OCI-LY7 (cell line): ENCODE data around the gene PTCD1. TPM values are rescaled to one million over a fixed set of nuclear protein-coding genes. Genes with fewer than 3 reads are reported as not detected.

ENCODE experiments used
- BruUV-seq: library from RNA; stranded (reverse); fragments of 400-500 nt; replicated peaks from 2 replicates; lab custom pipeline; 2021; lab: Mats Ljungman, UMichigan
- CTCF ChIA-PET: fragments of 300-600 bp; sonication (Branson Sonifier 250); formaldehyde crosslinking; loops from one replicate; lab custom pipeline; 2022; ENCODE audit warnings: antibody characterized with exemption; ENCODE audit not compliant: unreplicated experiment; lab: Charles Lee
- POLR2A ChIA-PET: fragments of 300-600 bp; sonication (Branson Sonifier 250); formaldehyde crosslinking; loops from one replicate; lab custom pipeline; 2022; ENCODE audit warnings: antibody characterized with exemption; lab: Charles Lee
- DNase-seq: peaks from one replicate; pipeline ENCODE4 v3.0.0-alpha.2; 2015; ENCODE audit warnings: low spot score
- H2AFZ ChIP-seq: fragments of 200-600 bp; sonication (generic), shearing (Covaris generic); 2 replicates; pipeline ENCODE4 v1.6.1; 2014; ENCODE audit warnings: mild to moderate bottlenecking, antibody characterized with exemption, low read length, moderate library complexity
- H3K27ac ChIP-seq: fragments of 200-600 bp; sonication (generic); 2 replicates; pipeline ENCODE4 v1.5.1; 2014; ENCODE audit warnings: mixed run types, low read depth, mild to moderate bottlenecking, moderate library complexity, low read length, inconsistent platforms; ENCODE audit not compliant: poor library complexity, severe bottlenecking
- H3K36me3 ChIP-seq: fragments of 200-600 bp; sonication (generic); 2 replicates; pipeline ENCODE4 v1.6.1; 2014; ENCODE audit warnings: mild to moderate bottlenecking, antibody characterized with exemption, low read length, moderate library complexity, mixed read lengths; ENCODE audit not compliant: insufficient read depth
- H3K4me1 ChIP-seq: fragments of 200-600 bp; sonication (generic); 2 replicates; pipeline ENCODE4 v1.5.1; 2014; ENCODE audit warnings: mild to moderate bottlenecking, low read length; ENCODE audit not compliant: insufficient read depth, poor library complexity, severe bottlenecking
- H3K4me2 ChIP-seq: fragments of 200-600 bp; sonication (generic); 2 replicates; pipeline ENCODE4 v1.6.1; 2014; ENCODE audit warnings: mild to moderate bottlenecking, low read length
- H3K4me3 ChIP-seq: fragments of 200-600 bp; sonication (generic); 2 replicates; pipeline ENCODE4 v1.5.1; 2014; ENCODE audit warnings: mild to moderate bottlenecking, low read depth, low read length; ENCODE audit not compliant: poor library complexity, severe bottlenecking
- H3K79me2 ChIP-seq: fragments of 200-600 bp; sonication (generic); 2 replicates; pipeline ENCODE4 v1.6.1; 2016; ENCODE audit warnings: low read depth, mild to moderate bottlenecking, low read length, moderate library complexity, mixed read lengths; ENCODE audit not compliant: insufficient read depth
- H3K9me2 ChIP-seq: fragments of 200-600 bp; sonication (generic); 2 replicates; pipeline ENCODE4 v1.6.1; 2016; ENCODE audit warnings: mild to moderate bottlenecking, low read length, mixed read lengths; ENCODE audit not compliant: insufficient read depth
- H3K9me3 ChIP-seq: fragments of 200-600 bp; sonication (generic); 2 replicates; pipeline ENCODE4 v1.6.1; 2014; ENCODE audit warnings: mild to moderate bottlenecking, mixed run types, low read length, mixed read lengths
- H4K20me1 ChIP-seq: fragments of 200-600 bp; sonication (generic); 2 replicates; pipeline ENCODE4 v1.6.1; 2014; ENCODE audit warnings: mild to moderate bottlenecking, antibody characterized with exemption, low read length, moderate library complexity, mixed read lengths; ENCODE audit not compliant: insufficient read depth
- EZH2phosphoT487 ChIP-seq: fragments of 200-600 bp; sonication (generic); IDR thresholded peaks from 2 replicates; pipeline ENCODE4 v1.6.1; 2018; ENCODE audit warnings: low read depth, borderline replicate concordance, mild to moderate bottlenecking, mixed run types, antibody characterized with exemption, low read length, moderate library complexity, mixed read lengths
- intact Hi-C: fragments of 100-400 bp; cut with micrococcal nuclease; formaldehyde crosslinking; loops from one replicate; pipeline ENCODE4 v1.10.0; 2022; ENCODE audit not compliant: unreplicated experiment
- total RNA-seq, 2 experiments: library from RNA; depleted of rRNA in 1 of 2; stranded (reverse); fragments of >200 nt in 1 of 2; shearing (Covaris generic) in 1 of 2; gene quantifications; 2 replicates each; pipeline ENCODE4 v1.2.3, GENCODE V29; 2014 to 2022
- TF ChIP-seq, protein P1 (sequence below): fragments of 200-600 bp; sonication (generic); conservative IDR thresholded peaks from 2 replicates; pipeline ENCODE4 v1.5.1; 2014; ENCODE audit warnings: mild to moderate bottlenecking, antibody characterized with exemption, low read length, moderate library complexity, mixed read lengths

The PTCD1 gene
- total RNA-seq, 2 experiments from 2014 or later: 11.0 to 11.3 TPM

DNA sequence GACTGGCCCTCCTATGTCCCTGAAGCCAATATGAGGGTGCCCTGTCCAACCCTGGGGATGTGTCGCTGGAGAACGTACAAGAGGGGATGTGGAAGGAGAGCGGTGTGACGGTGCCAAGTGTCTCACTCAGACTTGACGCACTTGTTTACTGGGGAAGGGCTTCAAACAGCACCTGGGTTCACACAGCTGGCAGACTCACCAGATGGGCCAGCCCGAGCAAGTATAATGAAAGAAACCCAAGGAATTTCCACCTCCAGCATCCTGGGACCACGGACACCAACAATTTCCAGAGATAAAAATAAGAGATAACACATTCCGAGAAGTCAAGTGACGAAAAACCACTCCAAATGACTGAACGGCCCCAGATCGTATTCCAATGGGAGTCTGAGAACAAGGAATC, 22.1 kb upstream of the PTCD1 start:
- peaks cover 69% of the 10 kb centered on the region for H3K79me2 ChIP-seq
- intact Hi-C loops: no loop called here
- H3K36me3 ChIP-seq: peaks cover 84% of the 10 kb centered on the region
- CTCF ChIA-PET: no interaction called here
- POLR2A ChIA-PET: no interaction called here
- BruUV-seq: no TSS peak
- DNase-seq: no peak
- H3K9me3 ChIP-seq: 0 out of 2 replicates have a peak, but pooled peaks cover 4% of the 10 kb centered on the region
- no peak overlapping the region for H2AFZ ChIP-seq
- no peaks in the 10 kb centered on the region for H3K9me2 ChIP-seq
- H3K4me3 ChIP-seq: no peak overlapping the region
- peaks cover 18% of the 10 kb centered on the region for H3K4me1 ChIP-seq
- TF ChIP-seq EZH2phosphoT487: no peak
- TF ChIP-seq, protein P1, sequence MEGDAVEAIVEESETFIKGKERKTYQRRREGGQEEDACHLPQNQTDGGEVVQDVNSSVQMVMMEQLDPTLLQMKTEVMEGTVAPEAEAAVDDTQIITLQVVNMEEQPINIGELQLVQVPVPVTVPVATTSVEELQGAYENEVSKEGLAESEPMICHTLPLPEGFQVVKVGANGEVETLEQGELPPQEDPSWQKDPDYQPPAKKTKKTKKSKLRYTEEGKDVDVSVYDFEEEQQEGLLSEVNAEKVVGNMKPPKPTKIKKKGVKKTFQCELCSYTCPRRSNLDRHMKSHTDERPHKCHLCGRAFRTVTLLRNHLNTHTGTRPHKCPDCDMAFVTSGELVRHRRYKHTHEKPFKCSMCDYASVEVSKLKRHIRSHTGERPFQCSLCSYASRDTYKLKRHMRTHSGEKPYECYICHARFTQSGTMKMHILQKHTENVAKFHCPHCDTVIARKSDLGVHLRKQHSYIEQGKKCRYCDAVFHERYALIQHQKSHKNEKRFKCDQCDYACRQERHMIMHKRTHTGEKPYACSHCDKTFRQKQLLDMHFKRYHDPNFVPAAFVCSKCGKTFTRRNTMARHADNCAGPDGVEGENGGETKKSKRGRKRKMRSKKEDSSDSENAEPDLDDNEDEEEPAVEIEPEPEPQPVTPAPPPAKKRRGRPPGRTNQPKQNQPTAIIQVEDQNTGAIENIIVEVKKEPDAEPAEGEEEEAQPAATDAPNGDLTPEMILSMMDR: no peak
- no peak overlapping the region for H3K4me2 ChIP-seq
- no peak overlapping the region for H3K27ac ChIP-seq
- no peaks in the 10 kb centered on the region for H4K20me1 ChIP-seq

DNA sequence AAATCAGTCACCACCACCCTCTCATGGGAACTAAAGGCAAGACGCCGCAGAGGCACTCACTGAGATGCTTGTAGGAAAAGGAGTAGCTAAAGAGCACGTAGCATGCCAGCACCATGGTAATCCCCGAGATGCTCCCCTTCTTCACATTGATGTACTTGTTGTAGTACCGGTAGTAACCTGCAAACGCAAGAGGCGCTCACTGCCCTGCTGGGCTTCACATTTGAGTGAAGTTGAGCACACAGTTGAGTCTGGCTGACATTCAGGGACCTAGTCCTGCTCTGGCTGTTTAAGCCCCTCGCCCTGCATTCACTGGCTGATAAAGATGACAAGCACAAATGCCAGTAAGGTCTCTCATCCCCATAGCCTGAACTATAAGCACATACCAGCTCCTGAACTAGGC, 20.5 kb upstream of the PTCD1 start:
- peaks cover 98% of the 10 kb centered on the region for H3K36me3 ChIP-seq
- CTCF ChIA-PET: no interaction called here
- 0 out of 2 replicates have a peak, but pooled peaks cover 4% of the 10 kb centered on the region for H3K9me3 ChIP-seq
- H3K79me2 ChIP-seq: peaks cover 54% of the 10 kb centered on the region
- H3K4me3 ChIP-seq: no peak overlapping the region
- POLR2A ChIA-PET: no interaction called here
- no peak overlapping the region for H3K4me2 ChIP-seq
- H4K20me1 ChIP-seq: no peaks in the 10 kb centered on the region
- intact Hi-C loops: no loop called here
- H3K9me2 ChIP-seq: no peaks in the 10 kb centered on the region
- no peak overlapping the region for H2AFZ ChIP-seq
- no peak overlapping the region for H3K27ac ChIP-seq
- peaks cover 8% of the 10 kb centered on the region for H3K4me1 ChIP-seq
- TF ChIP-seq EZH2phosphoT487: no peak
- TF ChIP-seq, protein P1: peak; percentile 67
- BruUV-seq: no TSS peak
- peak; percentile 40 for DNase-seq

DNA sequence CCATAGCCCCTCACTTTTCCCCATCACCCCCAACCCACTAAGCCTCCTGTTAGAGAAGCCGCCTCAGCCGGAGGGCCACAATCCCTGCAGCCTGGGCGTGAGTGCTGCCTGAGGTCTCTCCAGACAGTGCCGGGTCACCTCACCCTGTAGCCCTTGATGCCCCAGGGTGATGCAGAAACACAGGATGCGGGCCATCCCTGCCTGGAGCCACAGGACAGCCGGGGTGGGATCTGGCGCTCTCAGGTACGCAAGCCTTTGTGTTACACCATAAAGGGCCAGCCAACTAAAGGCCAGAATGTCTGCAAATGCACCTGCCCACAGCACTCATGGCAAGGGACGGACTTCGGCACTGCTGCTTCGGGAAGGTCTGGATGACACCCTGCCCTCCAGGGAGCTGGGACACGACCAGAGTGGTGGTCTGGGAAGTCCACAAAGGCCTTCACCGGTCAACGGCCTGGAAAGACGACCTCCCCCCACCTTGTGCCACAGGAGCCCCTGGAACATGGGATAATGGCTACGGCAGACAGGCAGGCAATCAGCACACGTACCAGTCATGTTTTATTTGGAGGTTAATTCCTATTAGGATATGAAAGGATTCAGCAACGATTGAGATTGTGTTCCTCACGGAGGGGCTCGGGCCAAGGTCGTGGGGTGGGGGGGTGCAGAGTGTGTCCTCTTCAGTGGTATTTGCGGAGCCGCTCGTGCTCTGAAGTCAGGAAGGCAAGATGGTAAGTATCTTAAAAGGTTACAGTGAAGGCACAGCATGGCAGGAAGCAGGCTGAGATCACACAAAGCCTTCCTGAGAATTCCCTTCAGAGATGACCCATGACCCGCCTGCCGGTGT, 19.3 kb upstream of the PTCD1 start:
- Histone ChIP-seq H2AFZ (no peak overlapping the region), H4K20me1 (no peaks in the 10 kb centered on the region), H3K4me3 (no peak overlapping the region), H3K9me2 (no peaks in the 10 kb centered on the region), H3K9me3 (0 out of 2 replicates have a peak, but pooled peaks cover 4% of the 10 kb centered on the region), H3K79me2 (peaks cover 41% of the 10 kb centered on the region), H3K36me3 (peaks cover 98% of the 10 kb centered on the region), H3K27ac (no peak overlapping the region), H3K4me1 (peaks cover 5% of the 10 kb centered on the region), H3K4me2 (no peak overlapping the region)
- intact Hi-C loops: no loop called here
- ChIA-PET POLR2A (no interaction called here), CTCF (no interaction called here)
- no peak for DNase-seq
- no TSS peak for BruUV-seq
- no peak for TF ChIP-seq EZH2phosphoT487
- TF ChIP-seq, protein P1: no peak
